Neural progenitor cell (in vitro differentiated cells): Measurements from ENCODE around the gene TNFAIP1. TPM values are rescaled to one million over a fixed set of nuclear protein-coding genes. Genes with fewer than 3 reads are reported as not detected.

Source experiments
- DNase-seq: peaks from one replicate; pipeline ENCODE4 v3.0.0-alpha.2; 2016; ENCODE audit warnings: low spot score
- H2AFZ ChIP-seq: fragments of 200-600 bp; sonication (generic); replicated peaks from 2 replicates; pipeline ENCODE4 v1.6.1; 2016; ENCODE audit warnings: antibody characterized with exemption
- H3F3A ChIP-seq: fragments of 200-600 bp; sonication (generic); 2 replicates; pipeline ENCODE4 v1.6.1; 2016; ENCODE audit warnings: antibody characterized with exemption, low read depth
- H3K27ac ChIP-seq: fragments of 200-600 bp; sonication (generic); 2 replicates; pipeline ENCODE4 v1.5.1; 2016; ENCODE audit warnings: mild to moderate bottlenecking
- H3K27me3 ChIP-seq: fragments of 200-600 bp; sonication (generic); 2 replicates; pipeline ENCODE4 v1.6.1; 2016; ENCODE audit warnings: mild to moderate bottlenecking, moderate library complexity
- H3K36me3 ChIP-seq: fragments of 200-600 bp; sonication (generic); 2 replicates; pipeline ENCODE4 v1.5.1; 2016
- H3K4me1 ChIP-seq: fragments of 200-600 bp; sonication (generic); 2 replicates; pipeline ENCODE4 v1.6.1; 2016; ENCODE audit warnings: mixed run types
- H3K4me2 ChIP-seq: fragments of 200-600 bp; sonication (generic); 2 replicates; pipeline ENCODE4 v1.6.1; 2016
- H3K4me3 ChIP-seq: fragments of 200-600 bp; sonication (generic); 2 replicates; pipeline ENCODE4 v1.5.1; 2016
- H3K79me2 ChIP-seq: fragments of 200-600 bp; sonication (generic); 2 replicates; pipeline ENCODE4 v1.6.1; 2016; ENCODE audit warnings: low read depth
- H3K9ac ChIP-seq: fragments of 200-600 bp; sonication (generic); 2 replicates; pipeline ENCODE4 v1.6.1; 2016
- H3K9me3 ChIP-seq: fragments of 200-600 bp; sonication (generic); 2 replicates; pipeline ENCODE4 v1.5.1; 2016; ENCODE audit warnings: low read depth
- H4K20me1 ChIP-seq: fragments of 200-600 bp; sonication (generic); 2 replicates; pipeline ENCODE4 v1.6.1; 2016; ENCODE audit warnings: low read depth
- H3K27ac Mint-ChIP-seq: 3 replicates; pipeline ENCODE4 v1.8.0; 2021; ENCODE audit warnings: mixed read lengths
- H3K27me3 Mint-ChIP-seq: 2 replicates; pipeline ENCODE4 v1.8.0; 2022; ENCODE audit warnings: low read depth, mild to moderate bottlenecking, inconsistent platforms, moderate library complexity, mixed read lengths; ENCODE audit not compliant: insufficient read depth
- H3K36me3 Mint-ChIP-seq: 3 replicates; pipeline ENCODE4 v1.8.0; 2021; ENCODE audit warnings: mixed read lengths
- H3K4me1 Mint-ChIP-seq: 3 replicates; pipeline ENCODE4 v1.8.0; 2021; ENCODE audit warnings: mixed read lengths
- H3K4me3 Mint-ChIP-seq: 3 replicates; pipeline ENCODE4 v1.8.0; 2021; ENCODE audit warnings: mild to moderate bottlenecking, moderate library complexity, mixed read lengths
- H3K9me3 Mint-ChIP-seq: 3 replicates; pipeline ENCODE4 v1.8.0; 2020; ENCODE audit warnings: mixed read lengths
- CTCF ChIP-seq: fragments of 200-600 bp; sonication (generic); IDR thresholded peaks from 2 replicates; pipeline ENCODE4 v1.5.1; 2017; ENCODE audit warnings: antibody characterized with exemption, mild to moderate bottlenecking
- EZH2 ChIP-seq: fragments of 200-600 bp; sonication (generic); IDR thresholded peaks from 2 replicates; pipeline ENCODE4 v1.6.1; 2017; ENCODE audit warnings: antibody characterized with exemption, mild to moderate bottlenecking, moderate library complexity
- EZH2phosphoT487 ChIP-seq: fragments of 200-600 bp; sonication (generic); IDR thresholded peaks from 2 replicates; pipeline ENCODE4 v1.6.1; 2017; ENCODE audit warnings: antibody characterized with exemption
- total RNA-seq: library from RNA; depleted of rRNA; stranded (reverse); fragments of >200 nt; gene quantifications from 2 replicates; pipeline ENCODE4 v1.2.3, GENCODE V29; 2015; ENCODE audit warnings: low replicate concordance

TNFAIP1 gene
- total RNA-seq, 1 donor from 2014 or later: 13.7 TPM

- peaks cover 2% of the 10 kb centered on the region for H3K27me3 Mint-ChIP-seq
- Histone ChIP-seq H2AFZ (no peak overlapping the region), H3K79me2 (no peaks in the 10 kb centered on the region), H4K20me1 (peaks cover 8% of the 10 kb centered on the region), H3K4me2 (no peak overlapping the region), H3K9ac (no peak overlapping the region), H3F3A (no peaks in the 10 kb centered on the region), H3K27ac (no peak overlapping the region), H3K27me3 (peaks cover 23% of the 10 kb centered on the region), H3K4me1 (no peaks in the 10 kb centered on the region), H3K36me3 (no peaks in the 10 kb centered on the region), H3K9me3 (no peaks in the 10 kb centered on the region), H3K4me3 (no peak overlapping the region)
- no peak overlapping the region for H3K4me3 Mint-ChIP-seq
- TF ChIP-seq EZH2: no peak
- TF ChIP-seq CTCF: no peak
- TF ChIP-seq EZH2phosphoT487: no peak
- no peak overlapping the region for H3K27ac Mint-ChIP-seq
- H3K36me3 Mint-ChIP-seq: peaks cover 23% of the 10 kb centered on the region
- H3K9me3 Mint-ChIP-seq: no peaks in the 10 kb centered on the region
- no peak for DNase-seq
- H3K4me1 Mint-ChIP-seq: no peaks in the 10 kb centered on the region
Observed at GRCh38 chr17:28390141-28390540, 54.6 kb downstream of the TNFAIP1 start.

- peaks cover 2% of the 10 kb centered on the region for H3K27me3 Mint-ChIP-seq
Observed at GRCh38 chr17:28390563-28390962, 55.0 kb downstream of the TNFAIP1 start.

GRCh38 chr17:28390984-28391383 is 55.4 kb downstream of the TNFAIP1 start:
- no peaks in the 10 kb centered on the region for H3K4me1 Mint-ChIP-seq
- no peak overlapping the region for H2AFZ ChIP-seq
- H3K9ac ChIP-seq: no peak overlapping the region
- H3K79me2 ChIP-seq: no peaks in the 10 kb centered on the region
- no peaks in the 10 kb centered on the region for H3K9me3 Mint-ChIP-seq
- TF ChIP-seq EZH2: no peak
- no peak for TF ChIP-seq CTCF
- no peak for TF ChIP-seq EZH2phosphoT487
- no peak overlapping the region for H3K27ac Mint-ChIP-seq
- no peak overlapping the region for H3K4me3 ChIP-seq
- no peak for DNase-seq
- H3K9me3 ChIP-seq: no peaks in the 10 kb centered on the region
- no peak overlapping the region for H3K4me3 Mint-ChIP-seq
- H3K36me3 ChIP-seq: no peaks in the 10 kb centered on the region
- peaks cover 14% of the 10 kb centered on the region for H3K27me3 ChIP-seq
- no peaks in the 10 kb centered on the region for H3F3A ChIP-seq
- H3K27me3 Mint-ChIP-seq: peaks cover 2% of the 10 kb centered on the region
- peaks cover 2% of the 10 kb centered on the region for H4K20me1 ChIP-seq
- H3K36me3 Mint-ChIP-seq: peaks cover 23% of the 10 kb centered on the region
- H3K4me1 ChIP-seq: no peaks in the 10 kb centered on the region
- H3K27ac ChIP-seq: no peak overlapping the region
- no peak overlapping the region for H3K4me2 ChIP-seq

More at GRCh38 chr17:28390563-28390962, 55.0 kb downstream of the TNFAIP1 start:
- Mint-ChIP-seq H3K9me3 (no peaks in the 10 kb centered on the region), H3K4me3 (no peak overlapping the region), H3K27ac (no peak overlapping the region), H3K36me3 (peaks cover 23% of the 10 kb centered on the region), H3K4me1 (no peaks in the 10 kb centered on the region)
- Histone ChIP-seq H3K4me3 (no peak overlapping the region), H3K36me3 (no peaks in the 10 kb centered on the region), H3K27me3 (peaks cover 18% of the 10 kb centered on the region), H4K20me1 (peaks cover 4% of the 10 kb centered on the region), H3K4me1 (no peaks in the 10 kb centered on the region), H3K9ac (no peak overlapping the region), H3F3A (no peaks in the 10 kb centered on the region), H3K4me2 (no peak overlapping the region), H3K79me2 (no peaks in the 10 kb centered on the region), H3K27ac (no peak overlapping the region), H2AFZ (no peak overlapping the region), H3K9me3 (no peaks in the 10 kb centered on the region)
- DNase-seq: no peak
- TF ChIP-seq EZH2phosphoT487: no peak
- no peak for TF ChIP-seq CTCF
- no peak for TF ChIP-seq EZH2
